GM23338 (cell line): ENCODE data around the gene ARCN1. TPM values are rescaled to one million over a fixed set of nuclear protein-coding genes. Genes with fewer than 3 reads are reported as not detected.
"Not testable (repeated sequence)": the region's sequence is repeated elsewhere in the genome, so short reads cannot be mapped to it uniquely, and the experiment has no call there.

Experiments used
- ATAC-seq: fragments of 200-7000 bp; cut with Tn5 transposase; 3 replicates; pipeline ENCODE4 v1.9.1; 2020
- DNase-seq: peaks from one replicate; pipeline ENCODE4 v3.0.0-alpha.2; 2015; ENCODE audit warnings: low spot score
- H2AFZ ChIP-seq: fragments of 200-600 bp; sonication (generic); 2 replicates; pipeline ENCODE4 v1.8.0; 2016; ENCODE audit warnings: antibody characterized with exemption, mild to moderate bottlenecking, moderate library complexity
- H3F3A ChIP-seq: fragments of 200-600 bp; sonication (generic); replicated peaks from 2 replicates; pipeline ENCODE4 v1.8.0; 2017; ENCODE audit warnings: antibody characterized with exemption, mixed run types, low read depth
- H3K27ac ChIP-seq: fragments of 200-600 bp; sonication (generic); 2 replicates; pipeline ENCODE4 v1.6.1; 2016; ENCODE audit warnings: low read depth
- H3K27me3 ChIP-seq: fragments of 200-600 bp; sonication (generic); 2 replicates; pipeline ENCODE4 v1.8.0; 2016; ENCODE audit warnings: mild to moderate bottlenecking, mixed run types, moderate library complexity; ENCODE audit not compliant: insufficient read depth
- H3K36me3 ChIP-seq: fragments of 200-600 bp; sonication (generic); 2 replicates; pipeline ENCODE4 v1.8.0; 2016; ENCODE audit warnings: mild to moderate bottlenecking; ENCODE audit not compliant: insufficient read depth
- H3K4me1 ChIP-seq: fragments of 200-600 bp; sonication (generic); 2 replicates; pipeline ENCODE4 v1.8.0; 2016; ENCODE audit warnings: mild to moderate bottlenecking, moderate library complexity; ENCODE audit not compliant: insufficient read depth
- H3K4me2 ChIP-seq: fragments of 200-600 bp; sonication (generic); 2 replicates; pipeline ENCODE4 v1.7.1; 2017; ENCODE audit warnings: mixed run types
- H3K4me3 ChIP-seq: fragments of 200-600 bp; sonication (generic); 2 replicates; pipeline ENCODE4 v1.6.1; 2016; ENCODE audit warnings: mixed run types
- H3K79me2 ChIP-seq: fragments of 200-600 bp; sonication (generic); replicated peaks from 2 replicates; pipeline ENCODE4 v1.8.0; 2017; ENCODE audit warnings: mild to moderate bottlenecking; ENCODE audit not compliant: insufficient read depth
- H3K9me2 ChIP-seq: fragments of 200-600 bp; sonication (generic); 2 replicates; pipeline ENCODE4 v1.8.0; 2017; ENCODE audit not compliant: insufficient read depth
- H4K20me1 ChIP-seq: fragments of 200-600 bp; sonication (generic); replicated peaks from 2 replicates; pipeline ENCODE4 v1.8.0; 2017; ENCODE audit warnings: mild to moderate bottlenecking; ENCODE audit not compliant: insufficient read depth
- H3K27ac Mint-ChIP-seq: 2 replicates; pipeline ENCODE4 v1.8.0; 2020; ENCODE audit warnings: inconsistent platforms, mild to moderate bottlenecking, moderate library complexity, mixed read lengths
- H3K27me3 Mint-ChIP-seq: 3 replicates; pipeline ENCODE4 v1.8.0; 2022; ENCODE audit warnings: low read depth, mild to moderate bottlenecking, moderate library complexity, mixed read lengths, inconsistent platforms; ENCODE audit not compliant: insufficient read depth, poor library complexity
- H3K36me3 Mint-ChIP-seq: 3 replicates; pipeline ENCODE4 v1.8.0; 2021; ENCODE audit warnings: low read depth, mild to moderate bottlenecking, inconsistent platforms, moderate library complexity, mixed read lengths
- H3K4me1 Mint-ChIP-seq: 3 replicates; pipeline ENCODE4 v1.8.0; 2020; ENCODE audit warnings: mild to moderate bottlenecking, inconsistent platforms, mixed read lengths
- H3K4me3 Mint-ChIP-seq: 3 replicates; pipeline ENCODE4 v1.8.0; 2021; ENCODE audit warnings: moderate library complexity, mild to moderate bottlenecking, inconsistent platforms, mixed read lengths
- H3K9me3 Mint-ChIP-seq: 3 replicates; pipeline ENCODE4 v1.8.0; 2020; ENCODE audit warnings: moderate library complexity, mild to moderate bottlenecking, inconsistent platforms, mixed read lengths
- CREB1 ChIP-seq: fragments of 250-450 bp; sonication (Bioruptor Pico); IDR thresholded peaks from 2 replicates; pipeline ENCODE4 v1.5.0; 2020; ENCODE audit warnings: low read depth, mild to moderate bottlenecking, moderate library complexity
- CTCF ChIP-seq, 2 experiments: fragments of 200-600 bp in 1 of 2; sonication (generic) in 1 of 2; conservative IDR thresholded peaks; 2 replicates each; pipeline versions ENCODE4 v1.5.1 to v1.6.1; 2016 to 2017; ENCODE audit warnings: antibody characterized with exemption in 2 of 2, low read depth in 2 of 2, mild to moderate bottlenecking in 2 of 2, moderate library complexity in 1 of 2
- EZH2 ChIP-seq: fragments of 200-600 bp; sonication (generic); IDR thresholded peaks from one replicate; pipeline ENCODE4 v1.8.0; 2017; ENCODE audit warnings: antibody characterized with exemption, mild to moderate bottlenecking, low read depth; ENCODE audit not compliant: unreplicated experiment
- EZH2phosphoT487 ChIP-seq: fragments of 200-600 bp; sonication (generic); IDR thresholded peaks from one replicate; pipeline ENCODE4 v1.8.1; 2018; ENCODE audit warnings: antibody characterized with exemption; ENCODE audit not compliant: unreplicated experiment
- NANOG ChIP-seq: IDR thresholded peaks from 2 replicates; pipeline ENCODE4 v1.6.1; 2016; ENCODE audit warnings: antibody characterized with exemption, borderline replicate concordance
- POLR2AphosphoS5 ChIP-seq: IDR thresholded peaks from 2 replicates; pipeline ENCODE4 v1.6.1; 2016; ENCODE audit warnings: antibody characterized with exemption, low read depth
- REST ChIP-seq: IDR thresholded peaks from one replicate; pipeline ENCODE4 v1.6.1; 2018; ENCODE audit warnings: antibody characterized with exemption; ENCODE audit not compliant: unreplicated experiment
- polyA plus RNA-seq: library from polyadenylated mRNA; unstranded; fragments of >200 nt; fragmentation: Nextera tagmentation; extraction: Ambion mirVana; gene quantifications from 2 replicates; pipeline ENCODE4 v1.2.1, GENCODE V29; 2016
- total RNA-seq: library from RNA; depleted of rRNA; stranded (reverse); fragments of >200 nt; shearing (Covaris generic); gene quantifications from 2 replicates; pipeline ENCODE4 v1.2.3, GENCODE V29; 2014

The ARCN1 gene
- total and polyA plus RNA-seq, 2 experiments from 2014 or later = 79.9 to 106 TPM

GRCh38 chr11:118610225-118610772 is 38.1 kb downstream of the ARCN1 start:
- Histone ChIP-seq H3K27me3 (peaks cover 66% of the 10 kb centered on the region), H3F3A (peaks cover 9% of the 10 kb centered on the region), H3K4me2 (peak overlapping the region; percentile 91), H3K4me3 (peak overlapping the region; percentile 72), H3K36me3 (no peaks in the 10 kb centered on the region), H3K4me1 (peaks cover 55% of the 10 kb centered on the region), H2AFZ (peak overlapping the region; percentile 95), H3K9me2 (no peaks in the 10 kb centered on the region), H3K27ac (no peak overlapping the region), H4K20me1 (peaks cover 9% of the 10 kb centered on the region; the same call in 1 of the 2 replicates), H3K79me2 (no peaks in the 10 kb centered on the region)
- Mint-ChIP-seq H3K27me3 (peaks cover 68% of the 10 kb centered on the region), H3K27ac (no peak overlapping the region), H3K9me3 (peaks cover 3% of the 10 kb centered on the region; the same call in 2 of the 3 replicates), H3K4me3 (peak overlapping the region; percentile 64), H3K36me3 (peaks cover 4% of the 10 kb centered on the region; the same call in 1 of the 3 replicates), H3K4me1 (peaks cover 58% of the 10 kb centered on the region)
- ATAC-seq (peak; percentile 7), DNase-seq (peak; percentile 58)
- TF ChIP-seq CREB1 (CRISPR knock-in tag) = no peak
- TF ChIP-seq EZH2 = peak; percentile 54

- Mint-ChIP-seq H3K9me3 (peaks cover 3% of the 10 kb centered on the region; the same call in 2 of the 3 replicates), H3K4me1 (peaks cover 58% of the 10 kb centered on the region), H3K36me3 (peaks cover 4% of the 10 kb centered on the region; the same call in 1 of the 3 replicates), H3K4me3 (peak overlapping the region; percentile 62), H3K27me3 (peaks cover 62% of the 10 kb centered on the region), H3K27ac (no peak overlapping the region)
- peak overlapping the region; percentile 95 for H2AFZ ChIP-seq
- no peaks in the 10 kb centered on the region for H3K36me3 ChIP-seq
- H3K27me3 ChIP-seq = peaks cover 60% of the 10 kb centered on the region
- H3K9me2 ChIP-seq = no peaks in the 10 kb centered on the region
- peak; percentile 94 for DNase-seq
- peak overlapping the region; percentile 91 for H3K4me2 ChIP-seq
- peaks cover 8% of the 10 kb centered on the region for H3F3A ChIP-seq
- H4K20me1 ChIP-seq = peaks cover 6% of the 10 kb centered on the region; the same call in 1 of the 2 replicates
- TF ChIP-seq REST (no peak), POLR2AphosphoS5 (no peak), EZH2phosphoT487 (peak; percentile 67), EZH2 (peak; percentile 62), NANOG (no peak), CTCF (conservative IDR thresholded peaks at IDR 0.05; ENCODE audit: low read depth in 2 of 2) (peak; percentile 58 to 91)
- no peak overlapping the region for H3K27ac ChIP-seq
- peak overlapping the region; percentile 72 for H3K4me3 ChIP-seq
- peak; percentile 54 for ATAC-seq
- peaks cover 53% of the 10 kb centered on the region for H3K4me1 ChIP-seq
- no peaks in the 10 kb centered on the region for H3K79me2 ChIP-seq
Observed at GRCh38 chr11:118610773-118611432, 38.7 kb downstream of the ARCN1 start.

- not testable (repeated sequence) for H3K27ac Mint-ChIP-seq, ATAC-seq
Observed at GRCh38 chr11:118611433-118611795, 39.2 kb downstream of the ARCN1 start.

More at GRCh38 chr11:118611433-118611795, 39.2 kb downstream of the ARCN1 start:
- Mint-ChIP-seq H3K4me1 (peaks cover 58% of the 10 kb centered on the region), H3K27me3 (peaks cover 57% of the 10 kb centered on the region), H3K4me3 (peak overlapping the region; percentile 58)
- 0 out of 2 replicates have a peak overlapping the region, but pooled peaks have one; percentile 2 for H3K4me2 ChIP-seq
- H3K27ac ChIP-seq, H3K36me3 Mint-ChIP-seq, H3K9me2 ChIP-seq, H3K36me3 ChIP-seq, H3K4me3 ChIP-seq, H3F3A ChIP-seq, H4K20me1 ChIP-seq, H3K9me3 Mint-ChIP-seq, H2AFZ ChIP-seq, DNase-seq, H3K79me2 ChIP-seq: not testable (repeated sequence)
- peaks cover 55% of the 10 kb centered on the region for H3K27me3 ChIP-seq
- peaks cover 53% of the 10 kb centered on the region for H3K4me1 ChIP-seq
